K562 (cell line): ENCODE measurements around the gene RGL2. TPM values are rescaled to one million over a fixed set of nuclear protein-coding genes. Genes with fewer than 3 reads are reported as not detected.

ENCODE experiments used
- ARID1B ChIP-seq: fragments of 450-650 bp; IDR thresholded peaks from 2 replicates; pipeline ENCODE4 v1.6.1; 2016; ENCODE audit warnings: antibody characterized with exemption, mild to moderate bottlenecking, inconsistent platforms
- CHD7 ChIP-seq: fragments of 200-600 bp; sonication (generic); IDR thresholded peaks from one replicate; pipeline ENCODE4 v1.6.1; 2012; ENCODE audit warnings: mild to moderate bottlenecking, low read depth, low read length, inconsistent platforms
- KAT2B ChIP-seq: IDR thresholded peaks from one replicate; pipeline ENCODE4 v1.6.1; 2012; ENCODE audit warnings: low read depth, mild to moderate bottlenecking, control low read depth, inconsistent platforms, low read length, moderate library complexity
- MEF2D ChIP-seq: conservative IDR thresholded peaks from 2 replicates; pipeline ENCODE4 v1.6.1; 2016; ENCODE audit warnings: low read depth, missing genetic modification characterization, missing compliant biosample characterization
- NRF1 ChIP-seq, 2 experiments: fragments of 450-650 bp; IDR thresholded peaks in 1 of 2; conservative IDR thresholded peaks in 1 of 2; 2 replicates each; pipeline ENCODE4 v1.6.1; 2014; ENCODE audit warnings: mild to moderate bottlenecking in 2 of 2
- POLR2AphosphoS5 ChIP-seq: IDR thresholded peaks from 2 replicates; pipeline ENCODE4 v1.6.1; 2011; ENCODE audit warnings: mild to moderate bottlenecking, low read depth, low read length, moderate library complexity; ENCODE audit not compliant: control insufficient read depth, insufficient read depth
- POLR2G ChIP-seq: fragments of 200-400 bp; formaldehyde crosslinking; IDR thresholded peaks from 2 replicates; pipeline ENCODE4 v1.6.1; 2017; ENCODE audit warnings: low read depth, mild to moderate bottlenecking, antibody characterized with exemption, low read length, moderate library complexity
- POLR3A ChIP-seq: IDR thresholded peaks from 2 replicates; pipeline ENCODE4 v1.6.1; 2011; ENCODE audit warnings: borderline replicate concordance, mild to moderate bottlenecking, moderate library complexity; ENCODE audit not compliant: insufficient read length, insufficient read depth; ENCODE audit errors: extremely low read depth
- POLR3G ChIP-seq: IDR thresholded peaks from 2 replicates; pipeline ENCODE4 v1.6.1; 2011; ENCODE audit not compliant: insufficient read length, insufficient replicate concordance; ENCODE audit errors: extremely low read depth
- RBBP5 ChIP-seq: fragments of 200-600 bp; sonication (generic); IDR thresholded peaks from 2 replicates; pipeline ENCODE4 v1.6.1; 2012; ENCODE audit warnings: borderline replicate concordance, mild to moderate bottlenecking, low read length, control low read depth, inconsistent platforms; ENCODE audit not compliant: insufficient read depth, poor library complexity, severe bottlenecking
- SRF ChIP-seq, 2 experiments: fragments of 250-450, 450-650 bp in 1 of 2; sonication (Bioruptor Pico) in 1 of 2; sonication (generic) in 1 of 2; formaldehyde crosslinking; IDR thresholded peaks; 2 replicates each; pipeline versions ENCODE4 v1.5.0 to v1.5.1; 2020 to 2022; ENCODE audit warnings: mild to moderate bottlenecking in 1 of 2, missing genetic modification reagents in 1 of 2
- SUPT5H ChIP-seq: fragments of 450-650 bp; IDR thresholded peaks from 2 replicates; pipeline ENCODE4 v1.6.1; 2016
- TARDBP ChIP-seq: fragments of 450-650 bp; IDR thresholded peaks from 2 replicates; pipeline ENCODE4 v1.6.1; 2016
- THRA ChIP-seq: fragments of 450-650 bp; IDR thresholded peaks from 2 replicates; pipeline ENCODE4 v1.6.1; 2017; ENCODE audit warnings: mild to moderate bottlenecking, moderate library complexity
- polyA plus RNA-seq, 8 experiments: library from polyadenylated mRNA; depleted of rRNA in 4 of 8; stranded (reverse) in 5 of 8; unstranded in 3 of 8; fragments of >200 nt; fragmentation: Nextera tagmentation in 2 of 8; fragmentation: Illumina TruSeq in 1 of 8; extraction: Ambion mirVana in 2 of 8; extraction: Trizol in 1 of 8; gene quantifications; 2 replicates each; pipeline versions ENCODE4 v1.2.1 to v1.2.3, GENCODE V29; 2011 to 2014; ENCODE audit warnings: inconsistent platforms in 1 of 8, missing spikeins in 1 of 8
- total RNA-seq, 7 experiments: library from RNA; depleted of rRNA in 6 of 7; stranded (reverse); fragments of >200 nt in 6 of 7; fragmentation: Illumina TruSeq in 2 of 7; extraction: Trizol in 2 of 7; gene quantifications; 2 replicates each; pipeline versions ENCODE4 v1.2.1 to v1.2.3, GENCODE V29; 2011 to 2021; ENCODE audit warnings: low replicate concordance in 1 of 7

RGL2 gene
- total and polyA plus RNA-seq, 9 of the 15 experiments (the other 6 are each of a cell fraction or from before 2014, with no cell fraction given) = 1.8 to 57.1 (median 19.5) TPM

- 0 out of 4 replicates have a peak, but pooled peaks of 1 of the 2 experiments have one; percentile 53 for TF ChIP-seq SRF (CRISPR knock-in tag; IDR thresholded peaks at IDR 0.05)
- TF ChIP-seq POLR3A = no peak
- TF ChIP-seq TARDBP = peak; percentile 81
- TF ChIP-seq NRF1 (conservative IDR thresholded peaks at IDR 0.05 in 1 of 2, IDR thresholded peaks at IDR 0.05 in 1 of 2) = peak in 1 of 2 experiments; percentile 18; a peak in 1 of 4 replicates
- peak; percentile 14; the same call in 1 of the 2 replicates for TF ChIP-seq ARID1B
- TF ChIP-seq CHD7 = peak; percentile 21
- no peak; the same call in 1 of the 2 replicates for TF ChIP-seq MEF2D
- peak; percentile 100 for TF ChIP-seq RBBP5
- TF ChIP-seq THRA = no peak
- TF ChIP-seq KAT2B = peak; percentile 83
- peak; percentile 98 for TF ChIP-seq POLR2G
- TF ChIP-seq POLR3G = no peak
- peak; percentile 100 for TF ChIP-seq SUPT5H
- TF ChIP-seq POLR2AphosphoS5 = peak; percentile 99
Observed at GRCh38 chr6:33271468-33272274, 27.1 kb downstream of the RGL2 start, which contains the start of the genes RPS18 and VPS52 (continued).
